H1 (cell line): ENCODE data around the gene RGS9. TPM values are rescaled to one million over a fixed set of nuclear protein-coding genes. Genes with fewer than 3 reads are reported as not detected.

Experiments used
- CTCF ChIA-PET: fragments of 300-600 bp; sonication (Branson Sonifier 250); formaldehyde crosslinking; loops from one replicate; lab custom pipeline; 2021; ENCODE audit not compliant: partially characterized antibody; lab: Charles Lee
- POLR2A ChIA-PET: fragments of 300-600 bp; sonication (Branson Sonifier 250); formaldehyde crosslinking; loops from one replicate; lab custom pipeline; 2021; ENCODE audit warnings: inconsistent platforms; ENCODE audit not compliant: partially characterized antibody; lab: Charles Lee
- DNase-seq, 2 experiments: peaks; one replicate each; pipeline versions ENCODE4 v3.0.0 to v3.0.0-alpha.2; 2010 to 2022; ENCODE audit warnings: low spot score in 2 of 2, low read depth in 1 of 2, mixed read lengths in 1 of 2
- FAIRE-seq: peaks from 2 replicates; lab custom pipeline; 2011; peaks lifted over from hg19 to GRCh38; lab: Jason Lieb, UNC
- H2AFZ ChIP-seq: 2 replicates; pipeline ENCODE4 v1.8.1; 2012; ENCODE audit warnings: low read length, inconsistent platforms
- H2AK5ac ChIP-seq: 2 replicates; pipeline ENCODE4 v1.6.1; 2013; ENCODE audit warnings: low read depth, low read length
- H2BK120ac ChIP-seq: replicated peaks from 2 replicates; pipeline ENCODE3; 2013; ENCODE audit warnings: low read depth, low read length, inconsistent platforms
- H2BK12ac ChIP-seq: 2 replicates; pipeline ENCODE4 v1.6.1; 2013; ENCODE audit warnings: low read depth, low read length
- H2BK15ac ChIP-seq: 2 replicates; pipeline ENCODE4 v1.6.1; 2013; ENCODE audit warnings: low read length
- H2BK20ac ChIP-seq: 2 replicates; pipeline ENCODE4 v1.6.1; 2013; ENCODE audit warnings: low read length
- H2BK5ac ChIP-seq: 2 replicates; pipeline ENCODE4 v1.6.1; 2013; ENCODE audit warnings: low read depth, low read length
- H3K14ac ChIP-seq: 2 replicates; pipeline ENCODE4 v1.6.1; 2013; ENCODE audit warnings: inconsistent platforms; ENCODE audit not compliant: insufficient read length
- H3K18ac ChIP-seq: 2 replicates; pipeline ENCODE4 v1.6.1; 2013; ENCODE audit warnings: low read length; ENCODE audit errors: extremely low read depth
- H3K23ac ChIP-seq: 2 replicates; pipeline ENCODE4 v1.6.1; 2013; ENCODE audit warnings: inconsistent platforms; ENCODE audit not compliant: insufficient read length
- H3K23me2 ChIP-seq: 2 replicates; pipeline ENCODE4 v1.6.1; 2013; ENCODE audit warnings: low read depth, low read length
- H3K27ac ChIP-seq: 2 replicates; pipeline ENCODE4 v1.6.1; 2011; ENCODE audit warnings: low read depth, low read length, inconsistent platforms
- H3K27me3 ChIP-seq, 4 experiments: replicated peaks in 1 of 4; 1 replicate in 1 of 4; 2 replicates in 3 of 4; pipeline versions ENCODE4 v1.6.1 to v1.8.1; 2011 to 2013; ENCODE audit warnings: low read length in 3 of 4, mild to moderate bottlenecking in 3 of 4, inconsistent platforms in 2 of 4, mixed read lengths in 2 of 4, moderate library complexity in 1 of 4; ENCODE audit not compliant: control insufficient read depth in 3 of 4, insufficient read depth in 3 of 4; ENCODE audit errors: extremely low read depth in 1 of 4
- H3K36me3 ChIP-seq, 4 experiments: 2 replicates each; pipeline versions ENCODE4 v1.6.1 to v1.8.1; 2011 to 2013; ENCODE audit warnings: mild to moderate bottlenecking in 4 of 4, low read length in 3 of 4, moderate library complexity in 2 of 4, control low read depth in 1 of 4, inconsistent platforms in 1 of 4; ENCODE audit not compliant: insufficient read depth in 4 of 4, control insufficient read depth in 2 of 4
- H3K4ac ChIP-seq: replicated peaks from 2 replicates; pipeline ENCODE3; 2013; ENCODE audit warnings: low read length, low read depth, mixed read lengths, inconsistent platforms; ENCODE audit not compliant: insufficient read length
- H3K4me1 ChIP-seq, 4 experiments: replicated peaks in 1 of 4; 1 replicate in 1 of 4; 2 replicates in 3 of 4; pipeline versions ENCODE4 v1.6.1 to v1.8.1; 2011 to 2013; ENCODE audit warnings: low read length in 3 of 4, inconsistent platforms in 2 of 4, mixed read lengths in 1 of 4; ENCODE audit not compliant: insufficient read depth in 4 of 4, control insufficient read depth in 3 of 4
- H3K4me2 ChIP-seq, 2 experiments: 2 replicates each; pipeline versions ENCODE4 v1.6.1 to v1.8.1; 2011 to 2013; ENCODE audit warnings: low read depth in 2 of 2, low read length in 2 of 2, control low read depth in 1 of 2, inconsistent platforms in 1 of 2, mild to moderate bottlenecking in 1 of 2; ENCODE audit not compliant: insufficient read depth in 1 of 2
- H3K4me3 ChIP-seq, 4 experiments: fragments of 200-600, 300-600 bp in 1 of 4; sonication (generic), shearing (Covaris generic), sonication (Bioruptor Twin) in 1 of 4; 2 replicates each; pipeline versions ENCODE4 v1.5.1 to v1.8.1; 2011 to 2016; ENCODE audit warnings: low read length in 4 of 4, low read depth in 3 of 4, control low read depth in 2 of 4, inconsistent platforms in 2 of 4, mild to moderate bottlenecking in 2 of 4, mixed read lengths in 1 of 4, moderate library complexity in 1 of 4; ENCODE audit not compliant: insufficient read depth in 2 of 4; ENCODE audit errors: extremely low read depth in 1 of 4
- H3K56ac ChIP-seq: replicated peaks from 2 replicates; pipeline ENCODE3; 2013; ENCODE audit warnings: low read depth, mild to moderate bottlenecking, mixed read lengths, low read length, inconsistent platforms; ENCODE audit not compliant: insufficient read length
- H3K79me1 ChIP-seq: 2 replicates; pipeline ENCODE4 v1.6.1; 2013; ENCODE audit warnings: low read depth, low read length, control low read depth
- H3K79me2 ChIP-seq, 2 experiments: 2 replicates each; pipeline versions ENCODE4 v1.6.1 to v1.8.1; 2012 to 2013; ENCODE audit warnings: low read length in 2 of 2, mild to moderate bottlenecking in 2 of 2, inconsistent platforms in 1 of 2; ENCODE audit not compliant: insufficient read depth in 2 of 2, control insufficient read depth in 1 of 2
- H3K9ac ChIP-seq, 4 experiments: replicated peaks in 1 of 4; 1 replicate in 1 of 4; 2 replicates in 3 of 4; pipeline versions ENCODE4 v1.6.1 to v1.8.1; 2011 to 2013; ENCODE audit warnings: low read depth in 3 of 4, low read length in 3 of 4, control low read depth in 2 of 4, mild to moderate bottlenecking in 2 of 4, moderate library complexity in 2 of 4, inconsistent platforms in 1 of 4; ENCODE audit errors: extremely low read depth in 1 of 4
- H3K9me3 ChIP-seq, 2 experiments: 2 replicates each; pipeline versions ENCODE4 v1.6.1 to v1.8.1; 2012 to 2013; ENCODE audit warnings: mild to moderate bottlenecking in 2 of 2, moderate library complexity in 2 of 2, control low read depth in 1 of 2, inconsistent platforms in 1 of 2, low read depth in 1 of 2, low read length in 1 of 2, mixed read lengths in 1 of 2; ENCODE audit not compliant: insufficient read depth in 2 of 2
- H4K20me1 ChIP-seq, 2 experiments: replicated peaks in 1 of 2; 2 replicates each; pipeline versions ENCODE3 to v1.8.1; 2011 to 2013; ENCODE audit warnings: inconsistent platforms in 2 of 2, low read length in 2 of 2, mild to moderate bottlenecking in 1 of 2; ENCODE audit not compliant: insufficient read depth in 2 of 2, control insufficient read depth in 1 of 2
- H4K5ac ChIP-seq: 2 replicates; pipeline ENCODE4 v1.6.1; 2013; ENCODE audit warnings: low read length, low read depth, mixed read lengths, inconsistent platforms; ENCODE audit not compliant: insufficient read length
- H4K8ac ChIP-seq: 2 replicates; pipeline ENCODE4 v1.8.0; 2013; ENCODE audit warnings: mild to moderate bottlenecking, moderate library complexity, low read length, inconsistent platforms; ENCODE audit not compliant: insufficient read depth; ENCODE audit errors: extremely low read depth
- H4K91ac ChIP-seq: replicated peaks from 2 replicates; pipeline ENCODE3; 2013; ENCODE audit warnings: low read length, mixed read lengths, inconsistent platforms; ENCODE audit not compliant: insufficient read length
- EZH2 ChIP-seq: fragments of 200-600 bp; sonication (generic); IDR thresholded peaks from 2 replicates; pipeline ENCODE4 v1.7.1; 2012; ENCODE audit warnings: low read depth, mild to moderate bottlenecking, moderate library complexity, low read length, inconsistent platforms; ENCODE audit not compliant: severe bottlenecking
- JUN ChIP-seq: IDR thresholded peaks from 2 replicates; pipeline ENCODE4 v1.6.1; 2011; ENCODE audit warnings: low read depth, mild to moderate bottlenecking, improper control_type of control experiment, low read length
- TAF1 ChIP-seq: IDR thresholded peaks from 2 replicates; pipeline ENCODE4 v1.6.1; 2011; ENCODE audit warnings: mild to moderate bottlenecking, low read depth, low read length
- WGBS, 2 experiments: shearing (Covaris generic) in 1 of 2; methylation state at CpG; one replicate each; pipeline versions ENCODE4 v1.1.6 to v1.1.7; 2013 to 2015; ENCODE audit warnings: low lambda C conversion rate in 2 of 2, mixed read lengths in 2 of 2, inconsistent platforms in 1 of 2, low coverage in 1 of 2, missing lambda C conversion rate in 1 of 2; ENCODE audit not compliant: insufficient replicate concordance in 2 of 2, insufficient coverage in 1 of 2, insufficient read length in 1 of 2; ENCODE audit errors: extremely low coverage in 1 of 2, missing lambda C conversion rate in 1 of 2; 5-methylcytosine and 5-hydroxymethylcytosine counted together
- polyA plus RNA-seq, 7 experiments: library from polyadenylated mRNA; depleted of rRNA in 3 of 7; stranded (reverse) in 5 of 7; unstranded in 2 of 7; fragments of >200 nt in 5 of 7; fragments of 200-250 nt in 2 of 7; gene quantifications; 1 replicate in 5 of 7; 2 replicates in 1 of 7; 4 replicates in 1 of 7; pipeline versions ENCODE4 v1.2.1 to v1.2.3, GENCODE V29; 2011 to 2013; ENCODE audit warnings: missing spikeins in 2 of 7, mixed read lengths in 2 of 7
- total RNA-seq: library from RNA; stranded (reverse); fragmentation: NEBNext Ultra II Directional; extraction: Animal tissue kit (Norgen Biotek cat#: 25700); gene quantifications from 2 replicates; pipeline ENCODE4 v1.2.1, GENCODE V29; 2021

Gene RGS9
- total and polyA plus RNA-seq, 2 of the 8 experiments (the other 6 are each of a cell fraction or from before 2014, with no cell fraction given), result 8.9 to 20.5 TPM

- H3K23ac ChIP-seq, result no peak overlapping the region
Observed at GRCh38 chr17:65226227-65226626, 89.1 kb downstream of the RGS9 start.

More at GRCh38 chr17:65226227-65226626, 89.1 kb downstream of the RGS9 start:
- Histone ChIP-seq H2BK20ac (no peak overlapping the region), H2AK5ac (no peak overlapping the region), H2BK120ac (no peak overlapping the region), H3K18ac (no peak overlapping the region), H3K4me3 (no peak overlapping the region), H3K9ac (no peak overlapping the region), H3K27ac (no peak overlapping the region), H2AFZ (no peak overlapping the region), H3K9me3 (no peaks in the 10 kb centered on the region), H4K5ac (no peak overlapping the region), H3K23me2 (0 out of 2 replicates have a peak, but pooled peaks cover 2% of the 10 kb centered on the region), H3K4me2 (no peak overlapping the region), H4K91ac (no peak overlapping the region), H3K79me1 (no peaks in the 10 kb centered on the region), H3K4ac (no peak overlapping the region), H4K8ac (no peak overlapping the region), H3K56ac (no peak overlapping the region), H3K27me3 (no peaks in the 10 kb centered on the region), H2BK5ac (no peak overlapping the region), H3K4me1 (no peaks in the 10 kb centered on the region), H3K36me3 (no peaks in the 10 kb centered on the region), H4K20me1 (no peaks in the 10 kb centered on the region), H3K14ac (no peak overlapping the region), H2BK12ac (no peak overlapping the region), H2BK15ac (no peak overlapping the region), H3K79me2 (no peaks in the 10 kb centered on the region)
- TF ChIP-seq TAF1, result no peak
- TF ChIP-seq JUN, result no peak
- no peak for TF ChIP-seq EZH2
- ChIA-PET POLR2A (no interaction called here), CTCF (interaction anchor here (3.2 kb wide), 1 partner anchor 8 kb away, joined by 10 read pairs; no protein-coding TSS in a partner anchor)
- WGBS, 2 experiments, result 85% methylated on average over 4 of the region's 4 CpGs; no CpG with 5 or more reads in 1 of the 2 experiments
- DNase-seq (no peak), FAIRE-seq (no peak)
